HepG2 (cell line): ENCODE data around the gene ZBTB45. TPM values are rescaled to one million over a fixed set of nuclear protein-coding genes. Genes with fewer than 3 reads are reported as not detected.

Experiments
- CHCHD3 ChIP-seq: sonication (generic); formaldehyde crosslinking; IDR thresholded peaks from 2 replicates; pipeline ENCODE4 v1.8.0; 2022; ENCODE audit warnings: mild to moderate bottlenecking, missing genetic modification reagents, moderate library complexity
- CTCF ChIP-seq: sonication (generic); formaldehyde crosslinking; IDR thresholded peaks from 2 replicates; pipeline ENCODE4 v1.5.0; 2020; ENCODE audit warnings: mild to moderate bottlenecking, missing genetic modification reagents, moderate library complexity
- ELF3 ChIP-seq: IDR thresholded peaks from 2 replicates; pipeline ENCODE4 v1.6.1; 2016; ENCODE audit warnings: missing genetic modification reagents, missing compliant biosample characterization
- GMEB2 ChIP-seq: IDR thresholded peaks from 2 replicates; pipeline ENCODE4 v1.6.1; 2016; ENCODE audit warnings: missing biosample characterization, missing genetic modification reagents, low read depth
- GTF2F1 ChIP-seq: fragments of 150-350 bp; IDR thresholded peaks from 2 replicates; pipeline ENCODE4 v1.6.1; 2014; ENCODE audit warnings: low read length
- IRF2 ChIP-seq: IDR thresholded peaks from 2 replicates; pipeline ENCODE4 v1.6.1; 2018; ENCODE audit warnings: missing genetic modification reagents, missing compliant biosample characterization
- KLF12 ChIP-seq: sonication (generic); formaldehyde crosslinking; IDR thresholded peaks from 2 replicates; pipeline ENCODE4 v1.4.0; 2020; ENCODE audit warnings: missing genetic modification reagents, borderline replicate concordance
- MNT ChIP-seq: fragments of 450-650 bp; IDR thresholded peaks from 2 replicates; pipeline ENCODE4 v1.6.1; 2016
- NFKBIZ ChIP-seq: IDR thresholded peaks from 2 replicates; pipeline ENCODE4 v1.6.1; 2018; ENCODE audit warnings: missing genetic modification reagents, missing compliant biosample characterization
- PAF1 ChIP-seq: IDR thresholded peaks from 2 replicates; pipeline ENCODE4 v1.6.1; 2016; ENCODE audit warnings: missing genetic modification reagents, missing compliant biosample characterization
- POGZ ChIP-seq: sonication (generic); formaldehyde crosslinking; IDR thresholded peaks from 2 replicates; pipeline ENCODE4 v1.4.0; 2020; ENCODE audit warnings: mild to moderate bottlenecking, missing genetic modification reagents
- RARG ChIP-seq: sonication (generic); formaldehyde crosslinking; IDR thresholded peaks from 2 replicates; pipeline ENCODE4 v1.4.0; 2020; ENCODE audit warnings: low read depth, mild to moderate bottlenecking, missing genetic modification reagents
- SP5 ChIP-seq: IDR thresholded peaks from 2 replicates; pipeline ENCODE4 v1.6.1; 2016; ENCODE audit warnings: low read depth, borderline replicate concordance
- U2AF2 ChIP-seq: fragments of 200-400 bp; formaldehyde crosslinking; IDR thresholded peaks from 2 replicates; pipeline ENCODE4 v1.6.1; 2017; ENCODE audit warnings: low read depth, mild to moderate bottlenecking, low read length
- ZGPAT ChIP-seq: IDR thresholded peaks from 2 replicates; pipeline ENCODE4 v1.6.1; 2016; ENCODE audit warnings: mild to moderate bottlenecking
- ZNF687 ChIP-seq: sonication (generic); formaldehyde crosslinking; IDR thresholded peaks from 2 replicates; pipeline ENCODE4 v1.5.1; 2020; ENCODE audit warnings: mild to moderate bottlenecking, missing genetic modification reagents, moderate library complexity
- ZNF749 ChIP-seq: sonication (generic); formaldehyde crosslinking; IDR thresholded peaks from 2 replicates; pipeline ENCODE4 v1.8.0; 2022; ENCODE audit warnings: mild to moderate bottlenecking, missing genetic modification reagents, moderate library complexity, borderline replicate concordance
- polyA plus RNA-seq, 8 experiments: library from polyadenylated mRNA; depleted of rRNA in 3 of 8; stranded (reverse) in 7 of 8; unstranded in 1 of 8; fragments of >200 nt; fragmentation: Illumina TruSeq in 4 of 8; extraction: Trizol in 4 of 8; gene quantifications; 2 replicates each; pipeline versions ENCODE4 v1.2.1 to v1.2.3, GENCODE V29; 2011 to 2016; ENCODE audit warnings: low read depth in 4 of 8, missing spikeins in 1 of 8, mixed read lengths in 1 of 8; ENCODE audit not compliant: insufficient read depth in 1 of 8
- total RNA-seq, 5 experiments: library from RNA; depleted of rRNA; stranded (reverse); fragments of >200 nt; fragmentation: Illumina TruSeq; extraction: Trizol; gene quantifications; 2 replicates each; pipeline ENCODE4 v1.2.3, GENCODE V29; 2016; ENCODE audit warnings: low read depth in 1 of 5

Gene ZBTB45
- total and polyA plus RNA-seq, 2 of the 13 experiments (the other 11 are each of a cell fraction or from before 2014, with no cell fraction given) = 3.0 to 3.7 TPM

- peak; percentile 85 for TF ChIP-seq ZNF687 (CRISPR knock-in tag)
- TF ChIP-seq NFKBIZ (CRISPR knock-in tag) = 0 out of 2 replicates have a peak, but pooled peaks have one; percentile 25
- peak; percentile 62 for TF ChIP-seq CTCF (CRISPR knock-in tag)
- peak; percentile 67; the same call in 1 of the 2 replicates for TF ChIP-seq U2AF2
- peak; percentile 25; the same call in 1 of the 2 replicates for TF ChIP-seq IRF2 (CRISPR knock-in tag)
- TF ChIP-seq ELF3 (CRISPR knock-in tag) = peak; percentile 36; the same call in 1 of the 2 replicates
- TF ChIP-seq RARG (CRISPR knock-in tag) = no peak
- TF ChIP-seq SP5 (CRISPR knock-in tag) = peak; percentile 57; the same call in 1 of the 2 replicates
- peak; percentile 72 for TF ChIP-seq ZGPAT
- TF ChIP-seq KLF12 = no peak; the same call in 1 of the 2 replicates
- 0 out of 2 replicates have a peak, but pooled peaks have one; percentile 23 for TF ChIP-seq POGZ
- TF ChIP-seq GMEB2 (CRISPR knock-in tag) = peak; percentile 76
- TF ChIP-seq PAF1 (CRISPR knock-in tag) = no peak
- no peak for TF ChIP-seq CHCHD3
- TF ChIP-seq GTF2F1 = no peak
- TF ChIP-seq MNT = peak; percentile 89
- no peak; the same call in 1 of the 2 replicates for TF ChIP-seq ZNF749 (CRISPR knock-in tag)
Measured at GRCh38 chr19:58466760-58467589, 52.6 kb downstream of the ZBTB45 start, which contains the start of gene ZNF324 (continued).
